Lung microvascular endothelial cell (primary cell): ENCODE results near the gene SAMD4A. TPM values are rescaled to one million over a fixed set of nuclear protein-coding genes. Genes with fewer than 3 reads are reported as not detected.

ENCODE experiments used
- DNase-seq, 2 donors: peaks; one replicate each; pipeline versions ENCODE4 v3.0.0 to v3.0.0-alpha.2; 2010; ENCODE audit warnings: low read depth in 2 of 2
- total RNA-seq: library from RNA; depleted of rRNA; stranded (reverse); fragments of >200 nt; gene quantifications from 2 replicates; pipeline ENCODE4 v1.2.1, GENCODE V29; 2014

The SAMD4A gene
- total RNA-seq, 1 donor from 2014 or later, result 43.5 TPM

DNA sequence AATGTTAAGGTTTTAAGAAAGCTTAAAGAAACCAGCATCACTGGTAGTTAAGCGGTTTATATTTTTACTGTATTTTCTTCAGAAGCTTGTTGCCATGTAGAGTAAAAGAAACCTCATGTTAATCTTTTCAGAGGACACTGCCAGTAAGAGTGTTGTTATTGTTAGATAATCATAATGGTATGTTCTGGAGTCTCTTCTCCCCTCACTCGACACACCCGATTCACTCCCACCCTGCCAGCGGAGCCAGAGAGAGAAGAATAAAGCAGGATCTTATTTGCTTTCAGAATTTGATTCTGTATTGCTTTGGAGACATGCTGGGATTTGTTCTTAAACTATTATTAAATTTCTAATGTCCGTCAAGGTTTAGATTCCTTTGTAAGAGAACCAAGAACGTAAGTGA is 113.7 kb downstream of the SAMD4A start:
- DNase-seq, result no peak

DNA sequence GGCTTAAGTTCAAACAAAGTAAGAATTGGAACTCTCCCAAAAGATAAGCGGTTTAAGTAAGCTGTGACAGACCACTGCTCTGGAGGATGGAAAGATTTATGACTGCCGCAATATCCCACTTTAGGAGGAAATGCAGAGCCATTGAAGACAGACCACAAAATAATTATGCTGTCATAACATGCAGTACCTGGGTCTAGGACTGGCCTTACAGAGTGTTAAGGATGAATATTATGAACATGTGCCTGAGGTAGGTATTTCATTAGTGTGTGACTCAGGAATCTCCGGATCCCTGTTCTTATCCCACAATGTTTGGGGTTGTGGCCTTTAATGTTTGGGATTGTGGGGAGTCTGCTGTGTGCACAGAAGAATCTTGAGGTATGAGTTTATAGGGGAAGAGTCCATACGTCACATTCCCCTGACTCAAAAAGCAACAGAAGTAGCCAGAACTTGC is 114.9 kb downstream of the SAMD4A start:
- DNase-seq, result no peak

DNA sequence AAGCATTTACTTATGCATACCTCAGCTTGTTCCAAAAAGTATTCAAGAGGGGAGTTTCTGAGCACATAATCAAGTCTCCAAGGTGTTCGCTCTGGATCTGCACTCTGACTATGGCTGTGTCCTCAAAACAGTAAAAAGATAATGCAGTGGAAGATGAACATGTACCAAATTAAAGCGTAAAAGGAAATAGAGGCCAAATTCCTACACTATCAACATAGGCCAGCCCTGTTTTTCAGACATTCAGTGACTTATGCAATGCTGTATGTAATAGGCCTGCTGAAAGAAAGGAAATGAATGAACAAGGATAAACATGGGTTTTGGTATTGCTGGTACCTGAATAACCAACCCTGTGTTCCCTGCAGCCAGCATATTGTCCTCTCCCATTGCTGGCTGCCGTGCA is 115.7 kb downstream of the SAMD4A start:
- peak in 1 of 2 donors; percentile 92 for DNase-seq

GRCh38 chr14:54683882-54684794 is 117.2 kb downstream of the SAMD4A start:
- DNase-seq, result peak; percentile 60 to 69

GRCh38 chr14:54685286-54685845 is 118.4 kb downstream of the SAMD4A start:
- peak in 1 of 2 donors; percentile 30 for DNase-seq

DNA sequence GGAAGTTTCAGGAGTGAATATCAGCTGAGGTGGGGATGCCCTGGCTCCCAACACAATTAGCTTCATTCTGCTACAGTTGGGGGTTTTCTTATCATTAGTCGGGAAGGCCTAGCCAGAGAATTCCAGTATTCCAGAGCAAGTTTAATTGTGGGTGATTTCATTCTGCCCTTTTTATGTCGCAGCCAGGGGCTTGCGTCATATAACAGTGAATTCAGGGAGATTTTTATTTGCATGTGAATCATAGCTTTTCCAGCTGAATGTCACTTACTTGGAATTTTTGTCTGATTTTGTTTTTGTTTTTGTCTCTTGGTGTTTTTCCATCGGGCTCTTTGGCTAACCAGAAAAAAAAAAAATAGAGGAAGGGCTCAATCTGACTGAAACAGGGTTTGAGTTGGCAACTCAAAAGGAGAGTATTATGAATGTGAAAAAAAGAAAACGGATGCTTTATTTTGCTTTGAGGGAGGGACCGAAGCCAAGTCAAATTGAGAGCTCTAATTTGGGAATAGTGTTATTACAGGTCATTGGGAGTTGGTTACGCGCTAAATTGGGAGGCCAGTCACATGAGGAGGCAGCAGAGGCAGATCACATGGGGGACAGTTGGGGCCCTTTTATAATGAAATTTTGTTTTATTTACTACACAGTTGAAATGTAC is 119.4 kb downstream of the SAMD4A start:
- peak; percentile 89 to 95 for DNase-seq

- peak in 1 of 2 donors; percentile 45 for DNase-seq
Measured at GRCh38 chr14:54686871-54687749, 120.2 kb downstream of the SAMD4A start.

- DNase-seq, result no peak
Measured at GRCh38 chr14:54687750-54688119, 120.8 kb downstream of the SAMD4A start.

GRCh38 chr14:54688229-54688628 is 121.3 kb downstream of the SAMD4A start:
- DNase-seq, result no peak

GRCh38 chr14:54689928-54690327 is 123.0 kb downstream of the SAMD4A start:
- DNase-seq, result no peak

DNA sequence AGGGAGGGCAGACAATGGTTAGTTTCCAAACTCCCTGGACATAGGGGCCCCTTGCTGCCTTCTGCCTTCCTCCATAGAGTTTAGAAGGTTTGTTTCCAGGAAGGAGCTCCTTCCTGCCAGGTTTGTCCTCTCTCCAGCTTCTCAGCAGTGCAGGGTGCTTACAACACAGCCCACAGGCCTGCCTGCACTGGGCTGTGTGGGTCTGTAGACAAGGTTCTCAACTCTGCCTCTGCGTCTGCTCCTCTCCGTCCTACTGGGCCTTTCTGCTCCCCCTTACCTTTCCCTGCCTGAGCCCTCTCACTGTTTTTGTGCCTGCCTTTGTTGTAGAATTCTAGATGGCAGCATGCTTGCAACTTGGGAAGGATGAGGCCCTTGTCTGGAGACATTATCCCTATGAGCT is 124.0 kb downstream of the SAMD4A start:
- peak in 1 of 2 donors; percentile 33 for DNase-seq

- DNase-seq, result peak; percentile 81 to 91
Measured at GRCh38 chr14:54691525-54692283, 124.8 kb downstream of the SAMD4A start.

DNA sequence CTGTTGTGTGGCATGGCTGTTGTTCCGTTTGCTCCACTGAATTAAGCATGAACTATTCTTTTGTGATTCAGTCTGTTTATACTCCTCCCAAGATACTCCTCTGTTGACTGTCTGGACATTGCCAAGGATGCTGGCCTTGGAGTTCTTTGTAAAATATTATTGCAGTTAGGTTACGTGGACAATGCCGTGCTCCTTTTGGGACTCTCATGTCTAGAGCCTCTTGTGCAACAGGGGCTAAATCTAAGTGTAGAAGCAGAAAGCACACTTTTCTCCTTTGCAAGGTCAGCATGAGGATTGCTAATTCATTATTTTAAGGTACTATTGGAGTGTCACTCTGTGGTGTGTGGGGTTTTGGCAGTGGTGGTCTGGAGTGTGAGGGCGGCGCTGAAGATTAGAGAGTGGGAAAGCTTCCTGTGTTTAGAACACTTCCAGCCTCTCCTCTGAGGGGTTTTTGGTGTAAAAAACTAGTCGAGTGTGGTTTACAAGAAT is 125.4 kb downstream of the SAMD4A start:
- no peak for DNase-seq

DNA sequence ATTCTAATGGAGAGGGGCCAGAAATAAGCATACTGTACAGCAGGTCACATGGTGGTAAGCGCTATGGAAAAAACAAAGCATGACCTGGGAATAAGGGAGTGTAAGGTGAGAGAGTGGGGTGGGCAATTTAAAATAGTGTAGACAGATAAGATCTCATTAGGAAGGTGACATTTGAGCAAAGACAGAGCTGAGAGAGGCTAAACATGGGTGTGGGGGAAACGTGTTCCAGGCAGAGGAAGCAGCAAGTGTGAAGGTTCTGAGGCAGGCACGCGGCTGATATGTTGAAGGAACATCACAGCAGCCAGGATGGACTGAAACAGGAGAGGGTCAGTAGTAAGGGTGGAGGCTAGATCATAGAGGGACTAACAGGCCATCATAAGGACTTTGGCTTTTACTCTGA is 126.8 kb downstream of the SAMD4A start:
- DNase-seq, result no peak

- no peak for DNase-seq
Measured at GRCh38 chr14:54695196-54695595, 128.3 kb downstream of the SAMD4A start.

- DNase-seq, result no peak
Measured at GRCh38 chr14:54697001-54697400, 130.1 kb downstream of the SAMD4A start.

GRCh38 chr14:54697803-54698202 is 130.9 kb downstream of the SAMD4A start:
- DNase-seq, result no peak

DNA sequence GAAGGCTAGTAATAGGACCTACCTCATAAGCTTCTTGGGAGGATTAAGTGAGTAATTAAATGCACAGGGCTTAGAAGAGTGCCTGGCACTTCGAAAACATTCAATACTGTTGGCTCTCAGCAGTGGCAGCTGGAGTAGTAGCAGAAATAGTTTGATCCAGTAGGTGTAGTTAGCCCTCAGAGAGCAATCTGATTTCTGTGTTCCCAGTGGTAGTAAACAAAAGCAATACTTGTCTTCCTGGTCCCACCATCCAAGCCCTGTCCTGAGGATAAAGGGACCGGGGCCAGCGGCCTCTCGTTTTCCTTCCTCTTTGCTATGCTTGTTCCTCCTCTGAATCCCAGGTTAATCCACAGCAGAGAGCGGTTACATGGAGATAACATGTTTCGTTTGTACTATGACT is 131.6 kb downstream of the SAMD4A start:
- peak in 1 of 2 donors; percentile 49 for DNase-seq

GRCh38 chr14:54698966-54699530 is 132.1 kb downstream of the SAMD4A start:
- peak in 1 of 2 donors; percentile 26 for DNase-seq

DNA sequence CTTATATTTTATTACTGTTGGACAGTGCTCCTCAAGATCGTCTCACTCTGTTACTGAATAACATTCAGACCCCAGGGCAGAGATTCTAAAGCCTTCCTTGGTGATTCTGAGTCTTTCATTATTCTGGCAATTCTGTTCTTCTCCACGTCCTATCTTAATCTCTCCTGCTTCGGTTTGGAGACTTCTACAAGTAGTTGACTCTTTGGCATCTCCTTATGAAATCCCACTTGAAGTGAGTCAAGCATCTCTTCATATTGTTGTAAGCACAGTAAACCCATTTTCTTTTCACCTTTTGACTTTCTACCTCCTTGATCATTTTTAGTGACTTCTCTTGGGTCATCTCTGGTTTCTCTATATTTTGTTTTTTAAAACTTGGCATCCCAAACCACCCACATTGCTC is 132.8 kb downstream of the SAMD4A start:
- DNase-seq, result no peak
